ENCODE measurements around the gene KCNK15.

GRCh38 chr20:44738813-44739477, 6.7 kb upstream of the KCNK15 start:
- TF ChIP-seq POLR2A (IDR thresholded peaks at IDR 0.05; ENCODE audit: low read length) (no peak), GATA1 (IDR thresholded peaks at IDR 0.05; ENCODE audit: low read depth, low read length) (no peak)

All from erythroblast (primary cell).